ENCODE results near the gene FBF1. TPM values are rescaled to one million over a fixed set of nuclear protein-coding genes. Genes with fewer than 3 reads are reported as not detected.
A peak's percentile ranks its signal among the peaks of the same experiment; 100 is the strongest.
"Not testable (repeated sequence)": the region's sequence is repeated elsewhere in the genome, so short reads cannot be mapped to it uniquely, and the experiment has no call there.

Gene FBF1
- total RNA-seq, 2 experiments from 2014 or later: 17.2 to 18.1 TPM

DNA sequence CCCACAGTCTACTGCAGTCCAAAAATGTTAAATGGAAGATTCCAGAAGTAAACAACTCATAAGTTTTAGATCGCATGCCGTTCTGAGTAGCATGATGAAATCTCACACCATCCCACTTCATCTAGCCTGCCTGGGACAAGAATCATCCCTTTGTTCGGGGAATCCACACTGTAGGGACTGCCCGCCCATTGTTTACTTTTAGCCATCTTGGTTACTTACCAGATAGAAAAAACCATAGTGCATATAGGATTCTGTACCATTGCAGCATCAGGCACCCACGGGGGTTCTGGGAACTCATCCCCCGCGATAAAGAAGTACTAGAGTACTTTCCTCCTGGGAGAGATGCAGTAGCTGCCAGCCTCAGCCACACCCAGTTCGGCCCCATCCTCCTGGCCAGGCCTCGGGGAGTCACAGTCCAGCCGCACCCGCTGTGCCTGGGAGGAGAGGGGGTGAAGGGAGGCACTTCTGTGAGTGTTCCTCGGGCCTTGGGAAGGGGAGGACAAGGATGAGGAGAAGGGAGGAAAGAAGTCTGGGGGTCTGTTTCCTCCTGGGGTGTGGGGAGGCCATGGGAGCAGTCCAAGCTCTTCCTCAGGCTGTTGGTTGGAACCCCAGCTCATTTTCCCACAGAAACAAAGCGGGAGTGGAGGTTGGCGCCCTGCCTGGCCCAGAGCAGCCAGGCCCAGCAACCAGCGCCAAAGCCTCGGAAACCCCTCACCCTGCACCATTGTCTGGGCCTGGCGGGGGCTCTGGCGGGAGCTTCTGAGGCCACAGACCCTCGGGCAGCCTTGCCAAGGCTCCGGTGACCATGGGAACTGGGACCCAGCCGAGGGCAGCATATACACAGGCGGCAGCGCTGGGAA is 71.3 kb downstream of the FBF1 start:
- Mint-ChIP-seq H3K9me3 (no peaks in the 10 kb centered on the region), H3K4me3 (no peak overlapping the region), H3K36me3 (no peaks in the 10 kb centered on the region), H3K4me1 (ENCODE audit: low read depth) (peaks cover 20% of the 10 kb centered on the region), H3K27ac (no peak overlapping the region), H3K27me3 (no peaks in the 10 kb centered on the region)
- ChIA-PET CTCF (interaction anchor here (11.0 kb wide), 1 partner anchor 9 kb away, joined by 111 read pairs; no protein-coding TSS in a partner anchor), POLR2A (no interaction called here)
- intact Hi-C loops (cut with micrococcal nuclease): no loop called here
- no peak for DNase-seq

DNA sequence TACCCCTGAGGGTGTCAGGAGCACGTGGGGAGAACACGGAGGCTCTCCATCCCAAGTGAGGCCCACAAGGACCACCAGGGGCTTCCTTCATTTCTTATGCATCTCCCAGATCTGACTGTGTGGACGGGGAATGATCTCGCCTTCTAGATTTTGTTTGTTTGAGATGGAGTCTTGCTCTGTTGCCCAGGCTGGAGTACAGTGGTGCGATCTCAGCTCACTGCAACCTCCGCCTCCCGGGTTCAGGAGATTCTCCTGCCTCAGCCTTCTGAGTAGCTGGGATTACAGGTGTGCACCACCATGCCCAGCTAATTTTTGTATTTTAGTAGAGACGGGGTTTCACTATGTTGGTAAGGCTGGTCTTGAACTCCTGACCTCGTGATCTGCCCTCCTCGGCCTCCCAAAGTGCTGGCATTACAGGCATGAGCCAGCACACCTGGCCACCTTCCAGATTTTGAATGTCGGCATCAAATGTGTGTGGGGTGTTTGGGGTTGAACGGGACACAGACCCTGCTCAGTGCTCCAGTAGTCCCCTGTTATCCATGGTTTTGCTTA is 72.0 kb downstream of the FBF1 start:
- not testable (repeated sequence) for H3K27ac Mint-ChIP-seq

DNA sequence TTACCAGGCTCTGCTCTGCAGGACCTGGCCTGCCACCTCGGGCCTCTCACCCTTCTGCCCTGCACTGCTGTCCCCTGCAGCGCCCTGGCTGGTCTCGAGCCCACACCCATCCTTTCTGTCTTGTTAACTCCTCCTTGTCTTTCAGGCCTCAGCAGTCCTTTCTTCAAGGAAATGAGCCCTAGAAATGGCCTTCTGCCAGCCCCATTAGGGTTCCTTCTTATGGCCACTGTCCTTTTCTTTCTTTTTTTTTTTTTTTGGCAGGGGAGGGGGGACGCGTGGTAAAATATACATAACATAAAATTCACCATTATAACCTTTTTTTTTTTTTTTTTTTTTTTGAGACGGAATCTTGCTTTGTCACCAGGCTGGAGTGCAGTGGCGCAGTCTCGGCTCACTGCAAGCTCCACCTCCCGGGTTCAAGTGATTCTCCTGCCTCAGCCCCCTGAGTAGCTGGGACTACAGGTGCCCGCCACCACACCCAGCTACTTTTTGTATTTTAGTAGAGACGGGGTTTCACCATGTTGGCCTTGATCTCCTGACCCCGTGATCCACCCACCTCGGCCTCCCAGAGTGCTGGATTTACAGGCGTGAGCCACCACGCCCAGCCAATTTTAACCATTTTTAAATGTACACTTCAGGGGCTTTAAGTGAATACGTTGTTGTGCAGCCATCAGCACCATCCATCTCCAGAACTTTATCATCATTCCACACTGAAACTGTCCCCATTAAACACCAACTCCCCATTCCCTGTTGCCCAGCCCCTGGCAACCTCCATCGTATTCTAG is 75.2 kb downstream of the FBF1 start:
- POLR2A ChIA-PET: interaction anchor here (0.6 to 1.5 kb wide), 4 partner anchors 10 to 141 kb away, joined by 3 to 9 read pairs (median 4); partner anchors contain the start of genes UNC13D and WBP2
- H3K9me3 Mint-ChIP-seq, H3K36me3 Mint-ChIP-seq, DNase-seq, H3K27me3 Mint-ChIP-seq, H3K4me3 Mint-ChIP-seq: not testable (repeated sequence)
- H3K4me1 Mint-ChIP-seq (ENCODE audit: low read depth): peaks cover 24% of the 10 kb centered on the region
- intact Hi-C loops (cut with micrococcal nuclease): loop anchor here (2.0 kb wide), 1 partner anchor 29 kb away; no protein-coding TSS in a partner anchor
- H3K27ac Mint-ChIP-seq: peak overlapping the region; percentile 70
- CTCF ChIA-PET: interaction anchor here (0.7 kb wide), 2 partner anchors 10 to 28 kb away, joined by 3 read pairs; no protein-coding TSS in a partner anchor

More for the DNA sequence above, 72.0 kb downstream of the FBF1 start:
- DNase-seq; intact Hi-C loops (cut with micrococcal nuclease); H3K4me3 Mint-ChIP-seq; POLR2A ChIA-PET; H3K36me3 Mint-ChIP-seq; H3K27me3 Mint-ChIP-seq; H3K9me3 Mint-ChIP-seq: not testable (repeated sequence)
- CTCF ChIA-PET: interaction anchor here (1.2 kb wide), 1 partner anchor 9 kb away, joined by 4 read pairs; no protein-coding TSS in a partner anchor
- peaks cover 26% of the 10 kb centered on the region for H3K4me1 Mint-ChIP-seq (ENCODE audit: low read depth)

DNA sequence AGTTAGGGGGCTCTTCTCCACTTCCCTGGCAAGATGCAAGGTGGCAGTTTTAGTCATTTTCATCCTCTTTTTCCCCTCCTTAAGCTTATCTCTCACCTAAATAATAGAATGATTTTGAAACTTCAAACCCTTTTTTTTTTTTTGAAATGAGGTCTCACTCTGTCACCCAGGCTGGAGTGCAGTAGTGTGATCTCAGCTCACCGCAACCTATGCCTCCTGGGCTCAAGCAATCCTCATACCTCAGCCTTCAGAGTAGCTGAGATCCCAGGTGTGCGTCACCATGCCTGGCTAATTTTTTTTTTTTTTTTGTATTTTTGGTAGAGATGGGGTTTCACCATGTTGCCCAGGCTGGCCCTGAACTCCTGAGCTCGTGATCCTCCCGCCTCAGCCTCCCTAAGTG is 76.0 kb downstream of the FBF1 start:
- Mint-ChIP-seq H3K27ac (peak overlapping the region; percentile 70), H3K4me3 (peak overlapping the region; percentile 24), H3K4me1 (ENCODE audit: low read depth) (peaks cover 24% of the 10 kb centered on the region)
- H3K36me3 Mint-ChIP-seq, H3K9me3 Mint-ChIP-seq, H3K27me3 Mint-ChIP-seq: not testable (repeated sequence)
- POLR2A ChIA-PET: interaction anchor here (0.6 to 1.6 kb wide), 5 partner anchors 9 to 142 kb away, joined by 3 to 9 read pairs (median 4); partner anchors contain the start of genes UNC13D and WBP2
- peak; percentile 51 for DNase-seq
- intact Hi-C loops (cut with micrococcal nuclease): loop anchor here (1.0 to 2.0 kb wide), 3 partner anchors 10 to 30 kb away; partner anchors contain the start of gene WBP2
- CTCF ChIA-PET: interaction anchor here (0.7 kb wide), 2 partner anchors 11 to 28 kb away, joined by 3 read pairs; no protein-coding TSS in a partner anchor

DNA sequence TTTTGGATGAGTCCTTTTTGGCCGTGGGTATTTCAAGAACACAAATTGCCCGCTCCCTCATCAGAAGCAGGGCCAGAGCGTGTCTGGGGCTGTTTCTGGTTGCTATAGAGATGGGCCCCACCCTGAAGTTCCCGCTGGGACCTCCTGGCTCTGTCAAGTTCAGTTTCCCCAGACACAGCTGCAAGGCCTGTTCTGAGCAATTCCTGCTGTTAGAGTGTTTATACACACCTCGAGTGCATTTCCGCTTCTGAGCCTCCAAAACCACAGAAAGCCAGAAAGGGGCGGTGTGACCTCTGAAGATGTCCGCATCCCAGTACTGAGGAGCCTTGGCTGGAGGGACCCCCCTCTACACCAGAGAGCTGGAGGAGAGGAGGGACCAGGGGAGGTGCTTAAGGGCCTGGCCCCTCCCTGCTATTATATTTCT is 76.4 kb downstream of the FBF1 start:
- ChIA-PET CTCF (interaction anchor here (0.7 kb wide), 1 partner anchor 12 kb away, joined by 3 read pairs; no protein-coding TSS in a partner anchor), POLR2A (interaction anchor here (1.1 to 1.6 kb wide), 4 partner anchors 9 to 20 kb away, joined by 3 to 9 read pairs (median 4); partner anchors contain the start of genes UNC13D and WBP2)
- no peaks in the 10 kb centered on the region for H3K27me3 Mint-ChIP-seq
- H3K4me3 Mint-ChIP-seq: peak overlapping the region; percentile 24
- H3K27ac Mint-ChIP-seq: peak overlapping the region; percentile 70
- intact Hi-C loops (cut with micrococcal nuclease): loop anchor here (1.0 to 2.0 kb wide), 3 partner anchors 9 to 30 kb away; partner anchors contain the start of gene WBP2
- no peaks in the 10 kb centered on the region for H3K9me3 Mint-ChIP-seq
- DNase-seq: peak; percentile 75
- H3K36me3 Mint-ChIP-seq: no peaks in the 10 kb centered on the region
- peaks cover 25% of the 10 kb centered on the region for H3K4me1 Mint-ChIP-seq (ENCODE audit: low read depth)

DNA sequence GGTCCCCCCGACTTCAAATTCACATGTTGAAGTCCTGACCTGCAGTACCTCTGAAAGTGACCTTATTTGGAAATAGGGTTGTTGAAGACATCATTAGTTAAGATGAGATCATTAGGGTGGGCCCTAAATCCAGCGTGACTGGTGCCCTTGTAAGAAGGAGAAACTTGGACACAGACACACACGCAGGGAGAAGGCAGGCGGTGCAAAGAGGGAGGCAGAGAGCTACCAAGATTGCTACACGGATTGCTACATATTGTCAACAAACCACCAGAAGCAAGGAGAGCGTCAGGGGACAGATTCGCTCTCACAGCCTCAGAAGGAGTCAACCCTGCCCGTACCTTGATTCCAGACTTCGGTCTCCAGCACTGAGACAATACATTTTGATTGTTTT is 78.9 kb downstream of the FBF1 start:
- Mint-ChIP-seq H3K4me3 (no peak overlapping the region), H3K27me3 (no peaks in the 10 kb centered on the region), H3K36me3 (no peaks in the 10 kb centered on the region), H3K9me3 (no peaks in the 10 kb centered on the region), H3K27ac (no peak overlapping the region), H3K4me1 (ENCODE audit: low read depth) (peaks cover 37% of the 10 kb centered on the region)
- intact Hi-C loops (cut with micrococcal nuclease): no loop called here
- DNase-seq: no peak
- ChIA-PET POLR2A (interaction anchor here (1.1 kb wide), 1 partner anchor 13 kb away, joined by 3 read pairs; no protein-coding TSS in a partner anchor), CTCF (interaction anchor here (0.5 to 7.1 kb wide), 17 partner anchors 12 to 647 kb away, joined by 3 to 111 read pairs (median 8); partner anchors contain the start of genes TRIM47, TRIM65 and UNC13D)

Other genes with a start within 250 kb of the FBF1 start
- 1 to 10 TPM in 1 of 2 experiments, under 1 TPM in 1; 0.67 to 1.1 TPM for gene ITGB4, start 219.6 kb downstream of the FBF1 start, total RNA-seq
- gene GALK1, start 175.8 kb downstream of the FBF1 start, total RNA-seq: 10 to 100 TPM; 69.3 to 69.7 TPM
- gene UNK, start 156.2 kb downstream of the FBF1 start, total RNA-seq: 10 to 100 TPM; 21.8 to 24.7 TPM
- gene UNC13D, start 96.6 kb downstream of the FBF1 start, total RNA-seq: 100 to 1,000 TPM; 135 to 139 TPM
- 10 to 100 TPM; 79.1 to 80.6 TPM for gene WBP2, start 85.7 kb downstream of the FBF1 start, total RNA-seq
- gene TRIM47, start 62.5 kb downstream of the FBF1 start, total RNA-seq: 10 to 100 TPM; 18.5 to 19.5 TPM
- 10 to 100 TPM; 27.5 to 28.2 TPM for gene TRIM65, start 44.1 kb downstream of the FBF1 start, total RNA-seq
- 100 to 1,000 TPM; 108 TPM for gene MRPL38, start 36.2 kb downstream of the FBF1 start, total RNA-seq
- 10 to 100 TPM; 34.0 to 35.1 TPM for gene ACOX1, start 38.1 kb upstream of the FBF1 start, total RNA-seq
- gene TEN1, start 38.2 kb upstream of the FBF1 start, total RNA-seq: 10 to 100 TPM; 11.4 to 12.3 TPM
- gene CDK3, start 59.8 kb upstream of the FBF1 start, total RNA-seq: 1 to 10 TPM; 2.9 to 3.7 TPM
- gene EVPL, start 86.3 kb upstream of the FBF1 start, total RNA-seq: under 1 TPM in 1 of 2 experiments, not detected in 1; 0.02 TPM
- gene SRP68, start 131.5 kb upstream of the FBF1 start, total RNA-seq: 100 to 1,000 TPM; 142 to 148 TPM
- 1 to 10 TPM; 3.5 to 4.8 TPM for gene GALR2, start 133.7 kb upstream of the FBF1 start, total RNA-seq
- gene ZACN, start 138.1 kb upstream of the FBF1 start, total RNA-seq: 1 to 10 TPM; 4.9 to 5.1 TPM
- 10 to 100 TPM; 63.3 to 66.0 TPM for gene EXOC7, start 162.7 kb upstream of the FBF1 start, total RNA-seq
- under 1 TPM; 0.22 to 0.29 TPM for gene FOXJ1, start 200.2 kb upstream of the FBF1 start, total RNA-seq